ENCODE data around the gene SYK.

Gene SYK

GRCh38 chr9:90854637-90855175 is 53.1 kb downstream of the SYK start:
- no peak for DNase-seq

GRCh38 chr9:90855208-90855902 is 53.7 kb downstream of the SYK start:
- no peak for DNase-seq

GRCh38 chr9:90857091-90857490 is 55.5 kb downstream of the SYK start:
- no peak for DNase-seq

- no peak for DNase-seq
Measured at GRCh38 chr9:90857855-90858254, 56.2 kb downstream of the SYK start.

GRCh38 chr9:90858457-90858901 is 56.9 kb downstream of the SYK start:
- DNase-seq = no peak

GRCh38 chr9:90860382-90860781 is 58.8 kb downstream of the SYK start:
- DNase-seq = no peak

GRCh38 chr9:90860826-90861225 is 59.2 kb downstream of the SYK start:
- peak; percentile 83 for DNase-seq

- no peak for DNase-seq
Measured at GRCh38 chr9:90861380-90861779, 59.8 kb downstream of the SYK start.

GRCh38 chr9:90861826-90862740 is 60.5 kb downstream of the SYK start:
- DNase-seq = no peak

- no peak for DNase-seq
Measured at GRCh38 chr9:90864779-90865178, 63.2 kb downstream of the SYK start.

- DNase-seq = no peak
Measured at GRCh38 chr9:90867101-90867500, 65.5 kb downstream of the SYK start.

GRCh38 chr9:90868555-90868954 is 66.9 kb downstream of the SYK start:
- peak; percentile 77 for DNase-seq

GRCh38 chr9:90869361-90869760 is 67.7 kb downstream of the SYK start:
- peak; percentile 69 for DNase-seq

GRCh38 chr9:90870621-90871326 is 69.2 kb downstream of the SYK start:
- DNase-seq = peak; percentile 94

GRCh38 chr9:90871327-90871935 is 69.8 kb downstream of the SYK start:
- DNase-seq = no peak

- DNase-seq = peak; percentile 67
Measured at GRCh38 chr9:90872835-90873294, 71.2 kb downstream of the SYK start.

GRCh38 chr9:90873422-90873821 is 71.8 kb downstream of the SYK start:
- DNase-seq = no peak

GRCh38 chr9:90874194-90874593 is 72.6 kb downstream of the SYK start:
- no peak for DNase-seq

- DNase-seq = no peak
Measured at GRCh38 chr9:90878562-90878961, 76.9 kb downstream of the SYK start.

- no peak for DNase-seq
Measured at GRCh38 chr9:90880066-90880465, 78.4 kb downstream of the SYK start.

- DNase-seq = no peak
Measured at GRCh38 chr9:90880669-90881068, 79.0 kb downstream of the SYK start.

- no peak for DNase-seq
Measured at GRCh38 chr9:90881648-90882047, 80.0 kb downstream of the SYK start.
